ENCODE data around the gene ACSF3.

ACSF3 gene

DNA sequence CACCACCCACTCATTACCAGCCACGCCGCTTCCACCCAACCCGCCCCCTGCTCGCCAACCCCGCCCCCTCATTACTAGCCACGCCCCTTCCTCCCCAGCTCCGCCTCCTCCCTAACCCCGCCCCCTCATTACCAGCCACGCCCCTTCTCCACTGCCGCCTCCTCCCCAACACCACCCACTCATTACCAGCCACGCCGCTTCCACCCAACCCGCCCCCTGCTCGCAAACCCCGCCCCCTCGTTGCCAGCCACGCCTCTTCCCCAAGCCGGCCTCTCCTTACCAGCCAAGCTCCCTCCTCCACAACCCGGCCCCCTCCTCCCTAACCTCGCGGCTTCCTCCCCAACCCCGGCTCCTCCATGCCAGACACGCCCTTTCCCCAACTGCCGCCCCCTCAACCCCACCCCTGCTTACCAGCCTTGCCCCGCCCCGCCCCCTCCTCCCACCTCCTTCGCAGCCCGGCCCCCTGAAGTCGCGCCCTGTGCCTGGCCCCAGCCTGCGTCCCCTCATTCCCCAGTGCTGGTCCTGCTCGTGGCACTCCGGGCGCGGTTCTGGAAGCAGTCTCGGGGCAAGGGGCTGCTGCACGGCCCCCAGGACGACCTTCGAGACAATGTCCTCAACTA, 99.4 kb downstream of the ACSF3 start:
- peak; percentile 91 for DNase-seq (ENCODE audit: low read depth)
- TF ChIP-seq CTCF (IDR thresholded peaks at IDR 0.05; ENCODE audit: low read depth, low read length) = no peak
- no peak for TF ChIP-seq MYC (IDR thresholded peaks at IDR 0.05; ENCODE audit: low read depth, low read length)
- no peak for TF ChIP-seq POLR2A (IDR thresholded peaks at IDR 0.05; ENCODE audit: extremely low read depth, insufficient read length)
- TF ChIP-seq MAX (IDR thresholded peaks at IDR 0.05; ENCODE audit: low read depth, low read length) = no peak
- no peak overlapping the region for H3K4me3 ChIP-seq (ENCODE audit: low read depth, low read length)

DNA sequence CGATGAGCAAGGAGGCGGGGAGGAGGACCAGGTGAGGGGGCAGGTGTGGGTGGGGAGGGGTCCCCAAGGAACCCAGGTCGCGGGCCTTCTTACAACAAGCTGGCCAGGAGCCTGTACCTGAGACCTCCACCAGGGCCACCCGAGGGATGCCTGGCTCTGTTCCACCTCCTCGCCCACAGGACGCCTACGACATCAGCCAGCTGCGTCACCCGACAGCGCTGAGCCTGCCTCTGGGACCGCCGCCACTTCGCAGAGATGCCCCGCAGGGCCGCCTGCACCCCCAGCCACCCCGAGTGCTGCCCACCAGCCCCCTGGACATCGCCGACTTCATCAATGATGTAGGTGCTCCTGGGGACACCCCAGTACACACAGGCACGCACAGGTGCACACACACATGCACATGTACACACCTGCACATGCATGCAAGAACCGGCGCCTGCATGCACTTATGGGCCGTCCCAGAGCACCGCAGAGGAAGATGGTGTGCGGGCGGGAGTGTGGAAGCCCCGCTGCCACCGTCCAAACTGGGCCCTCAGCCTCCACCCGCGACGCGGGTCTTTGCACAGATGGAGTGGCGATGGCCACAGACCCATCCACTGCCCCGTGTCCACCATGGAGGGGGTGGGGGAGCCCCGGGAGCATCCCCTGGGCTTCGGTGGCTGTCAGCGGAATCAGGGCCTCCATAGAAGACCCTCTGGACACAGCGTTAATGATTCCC, 100.1 kb downstream of the ACSF3 start:
- no peak for TF ChIP-seq CTCF (IDR thresholded peaks at IDR 0.05; ENCODE audit: low read depth, low read length)
- no peak for TF ChIP-seq POLR2A (IDR thresholded peaks at IDR 0.05; ENCODE audit: extremely low read depth, insufficient read length)
- no peak for TF ChIP-seq MAX (IDR thresholded peaks at IDR 0.05; ENCODE audit: low read depth, low read length)
- no peak for TF ChIP-seq MYC (IDR thresholded peaks at IDR 0.05; ENCODE audit: low read depth, low read length)
- H3K4me3 ChIP-seq (ENCODE audit: low read depth, low read length) = no peak overlapping the region
- peak; percentile 27 for DNase-seq (ENCODE audit: low read depth)

GRCh38 chr16:89194340-89195311, 101.0 kb downstream of the ACSF3 start:
- DNase-seq (ENCODE audit: low read depth) = peak; percentile 53
- TF ChIP-seq POLR2A (IDR thresholded peaks at IDR 0.05; ENCODE audit: extremely low read depth, insufficient read length) (no peak), MAX (IDR thresholded peaks at IDR 0.05; ENCODE audit: low read depth, low read length) (no peak), MYC (IDR thresholded peaks at IDR 0.05; ENCODE audit: low read depth, low read length) (no peak), CTCF (IDR thresholded peaks at IDR 0.05; ENCODE audit: low read depth, low read length) (no peak)

DNA sequence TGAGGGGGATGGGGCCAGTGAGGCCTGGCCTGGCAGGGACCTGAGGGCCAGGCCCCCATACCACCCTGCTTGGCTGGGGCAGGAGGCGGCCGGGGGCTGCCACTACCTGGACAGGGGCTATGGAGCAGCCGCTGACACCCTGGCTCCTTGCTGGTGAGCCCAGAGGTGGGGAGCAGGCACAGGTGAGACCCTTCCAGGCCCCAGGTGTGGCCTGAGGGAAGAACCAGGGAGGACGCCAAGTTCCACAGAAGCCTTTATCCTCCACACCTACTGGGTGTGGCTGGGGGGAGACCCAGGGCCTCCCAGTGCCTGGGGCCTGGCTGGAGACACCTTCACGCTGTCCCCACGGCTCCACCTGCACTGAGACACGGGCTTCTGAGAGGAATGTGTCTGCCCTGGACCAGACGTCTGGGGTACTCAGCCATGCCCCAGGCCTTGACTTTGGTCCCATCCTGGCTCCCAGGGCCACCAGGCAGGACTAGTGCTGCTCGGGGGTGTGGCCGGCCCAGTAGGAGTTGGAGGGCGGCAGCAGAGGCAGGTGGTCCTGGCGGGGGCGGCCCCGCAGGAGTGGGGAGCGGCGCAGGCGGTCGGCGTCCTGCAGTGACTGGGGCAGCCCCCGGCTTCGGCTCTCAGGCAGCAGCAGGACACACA, 102.0 kb downstream of the ACSF3 start:
- H3K4me3 ChIP-seq (ENCODE audit: low read depth, low read length) = no peak overlapping the region
- TF ChIP-seq MAX (IDR thresholded peaks at IDR 0.05; ENCODE audit: low read depth, low read length) (no peak), POLR2A (IDR thresholded peaks at IDR 0.05; ENCODE audit: extremely low read depth, insufficient read length) (no peak), CTCF (IDR thresholded peaks at IDR 0.05; ENCODE audit: low read depth, low read length) (no peak), MYC (IDR thresholded peaks at IDR 0.05; ENCODE audit: low read depth, low read length) (no peak)
- DNase-seq (ENCODE audit: low read depth) = no peak

More at GRCh38 chr16:89194340-89195311, 101.0 kb downstream of the ACSF3 start:
- H3K4me3 ChIP-seq (ENCODE audit: low read depth, low read length) = no peak overlapping the region

DNA sequence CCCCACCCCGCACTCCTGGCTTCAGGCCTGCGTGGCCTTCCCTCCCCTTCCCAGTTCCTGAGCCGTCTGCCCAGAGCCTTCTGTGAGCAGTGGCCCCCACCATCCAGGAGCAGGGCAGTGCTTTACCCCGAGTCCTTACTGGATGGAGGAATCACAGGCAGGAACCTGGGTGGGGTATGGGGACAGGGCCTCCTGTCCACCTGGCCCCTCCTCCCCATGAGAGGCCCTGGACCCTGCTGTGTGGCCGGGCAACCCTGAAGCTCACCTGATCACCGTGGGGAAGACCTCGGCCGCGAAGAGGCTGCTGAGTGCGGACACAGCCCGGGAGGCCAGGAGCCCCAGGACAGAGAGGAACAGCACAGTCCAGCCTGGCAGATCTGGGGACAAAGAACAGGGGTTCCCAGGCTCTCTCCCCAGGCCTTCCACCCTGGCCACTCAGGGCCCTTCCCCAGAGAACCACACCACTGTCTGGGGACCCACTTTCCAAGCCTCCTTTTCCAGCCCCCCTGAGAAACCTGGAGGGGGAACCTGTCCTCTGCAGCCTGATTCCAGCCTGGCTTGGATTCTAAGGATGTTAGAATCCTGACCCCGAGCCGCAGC, 103.5 kb downstream of the ACSF3 start:
- no peak overlapping the region for H3K4me3 ChIP-seq (ENCODE audit: low read depth, low read length)
- no peak for DNase-seq (ENCODE audit: low read depth)
- TF ChIP-seq POLR2A (IDR thresholded peaks at IDR 0.05; ENCODE audit: extremely low read depth, insufficient read length) (no peak), CTCF (IDR thresholded peaks at IDR 0.05; ENCODE audit: low read depth, low read length) (no peak), MAX (IDR thresholded peaks at IDR 0.05; ENCODE audit: low read depth, low read length) (no peak), MYC (IDR thresholded peaks at IDR 0.05; ENCODE audit: low read depth, low read length) (no peak)
